Measurements from ENCODE around the gene TSC22D1.
"Not testable (repeated sequence)": the region's sequence is repeated elsewhere in the genome, so short reads cannot be mapped to it uniquely, and the experiment has no call there.

TSC22D1 gene

GRCh38 chr13:44498502-44498901 lies 77.6 kb downstream of the TSC22D1 start:
- no peak for DNase-seq

GRCh38 chr13:44497801-44498200 lies 78.3 kb downstream of the TSC22D1 start:
- no peak for DNase-seq

GRCh38 chr13:44493213-44493812 lies 82.8 kb downstream of the TSC22D1 start:
- no peak for DNase-seq

DNA sequence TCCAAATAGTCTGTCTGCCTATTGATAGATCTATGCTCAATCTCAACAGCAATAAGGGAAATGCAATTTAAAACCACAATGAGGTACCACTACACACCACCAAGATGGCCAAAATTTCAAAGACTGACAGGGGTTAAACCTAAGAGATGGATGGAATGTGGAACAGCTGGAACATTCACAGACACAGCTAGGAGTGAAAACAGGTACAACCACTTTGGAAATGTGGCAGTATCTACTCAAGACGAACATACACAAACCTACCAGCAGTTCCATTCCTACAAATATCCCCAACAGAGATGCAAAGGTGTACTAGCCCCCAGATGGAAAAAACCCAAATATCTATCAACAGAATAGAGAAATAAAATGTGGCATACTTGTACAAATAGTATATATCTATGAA lies 86.4 kb downstream of the TSC22D1 start:
- DNase-seq = no peak

- no peak for DNase-seq
Measured at GRCh38 chr13:44487989-44488388, 88.1 kb downstream of the TSC22D1 start.

GRCh38 chr13:44484562-44485138 lies 91.5 kb downstream of the TSC22D1 start:
- no peak for DNase-seq

- no peak for DNase-seq
Measured at GRCh38 chr13:44474122-44474910, 101.8 kb downstream of the TSC22D1 start.

DNA sequence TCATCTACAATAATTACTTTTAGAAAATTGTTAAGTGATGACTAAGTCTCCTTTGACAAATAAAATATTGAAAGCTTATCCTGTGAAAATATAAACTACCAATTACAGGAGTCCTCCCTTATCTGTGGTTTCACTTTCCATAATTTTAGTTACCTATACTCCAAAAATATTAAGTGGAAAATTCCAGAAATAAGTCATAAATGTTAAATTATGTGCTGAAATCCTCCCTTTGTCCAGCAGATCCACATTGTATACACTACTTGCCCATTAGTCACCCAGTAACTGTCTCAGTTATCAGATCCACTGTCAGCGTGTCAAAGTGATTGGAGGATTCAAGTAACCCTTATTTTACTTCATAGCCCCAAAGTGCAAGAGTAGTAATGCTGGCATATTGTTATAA lies 104.4 kb downstream of the TSC22D1 start:
- no peak for DNase-seq

GRCh38 chr13:44470638-44471562 lies 105.2 kb downstream of the TSC22D1 start:
- no peak for DNase-seq

- no peak for DNase-seq
Measured at GRCh38 chr13:44468874-44469273, 107.3 kb downstream of the TSC22D1 start.

- DNase-seq = no peak
Measured at GRCh38 chr13:44465318-44465717, 110.8 kb downstream of the TSC22D1 start.

DNA sequence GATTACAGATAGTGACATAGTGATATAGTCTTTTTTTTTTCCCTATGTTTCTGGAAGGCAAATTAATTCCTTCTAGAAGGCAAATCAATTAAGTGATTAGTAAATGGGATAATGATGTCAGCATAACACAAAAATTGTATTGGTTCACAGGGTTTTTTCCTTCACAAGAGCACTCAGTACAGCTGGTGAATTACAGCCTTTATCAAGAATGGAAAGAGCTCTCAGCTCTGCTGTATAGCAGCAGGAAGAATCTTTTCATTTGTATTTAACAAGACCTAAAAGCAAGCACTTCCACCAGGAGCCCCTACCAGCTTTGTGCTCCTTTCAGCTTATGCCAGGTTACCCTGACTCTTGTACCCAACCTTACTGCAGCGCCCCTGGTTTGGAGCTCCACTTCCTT lies 111.7 kb downstream of the TSC22D1 start:
- DNase-seq = no peak

DNA sequence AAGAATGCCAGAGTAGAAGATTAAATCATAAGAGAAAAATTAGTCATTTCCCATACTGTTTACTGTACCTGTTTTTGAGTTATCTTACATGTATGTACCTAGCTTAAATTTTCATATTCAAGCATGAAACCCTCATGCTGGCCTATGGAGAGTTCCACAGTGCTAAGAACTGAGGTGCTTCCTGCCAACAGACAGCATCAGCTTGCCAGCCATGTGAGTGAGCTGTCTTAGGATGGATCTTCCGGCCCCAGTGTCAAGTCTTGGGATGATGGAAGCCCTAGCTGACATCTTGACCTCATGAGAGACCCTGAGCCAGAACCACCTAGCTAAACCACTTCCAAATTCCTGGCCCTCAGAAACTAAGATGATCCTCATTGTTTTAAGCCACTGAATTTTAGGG lies 112.4 kb downstream of the TSC22D1 start:
- DNase-seq = no peak

GRCh38 chr13:44459674-44460073 lies 116.5 kb downstream of the TSC22D1 start:
- DNase-seq = no peak

GRCh38 chr13:44458313-44458975 lies 117.7 kb downstream of the TSC22D1 start:
- no peak for DNase-seq

DNA sequence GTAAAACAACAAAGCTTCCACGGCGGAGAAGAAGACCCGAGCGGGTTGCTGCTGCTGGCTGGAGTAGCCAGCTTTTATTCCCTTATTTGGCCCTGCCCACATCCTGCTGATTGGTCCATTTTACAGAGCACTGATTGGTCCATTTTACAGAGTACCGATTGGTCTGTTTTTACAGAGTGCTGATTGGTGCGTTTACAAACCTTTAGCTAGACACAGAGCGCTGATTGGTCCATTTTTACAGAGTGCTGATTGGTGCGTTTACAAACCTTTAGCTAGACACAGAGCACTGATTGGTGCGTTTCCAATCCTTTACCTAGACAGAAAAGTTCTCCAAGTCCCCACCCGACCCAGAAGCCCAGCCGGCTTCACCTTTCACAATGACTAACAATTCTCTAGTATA lies 119.9 kb downstream of the TSC22D1 start:
- not testable (repeated sequence) for DNase-seq

- no peak for DNase-seq
Measured at GRCh38 chr13:44455769-44456168, 120.4 kb downstream of the TSC22D1 start.

GRCh38 chr13:44453881-44454280 lies 122.2 kb downstream of the TSC22D1 start:
- DNase-seq = no peak

GRCh38 chr13:44453069-44453468 lies 123.1 kb downstream of the TSC22D1 start:
- no peak for DNase-seq

- no peak for DNase-seq
Measured at GRCh38 chr13:44452418-44452817, 123.7 kb downstream of the TSC22D1 start.

DNA sequence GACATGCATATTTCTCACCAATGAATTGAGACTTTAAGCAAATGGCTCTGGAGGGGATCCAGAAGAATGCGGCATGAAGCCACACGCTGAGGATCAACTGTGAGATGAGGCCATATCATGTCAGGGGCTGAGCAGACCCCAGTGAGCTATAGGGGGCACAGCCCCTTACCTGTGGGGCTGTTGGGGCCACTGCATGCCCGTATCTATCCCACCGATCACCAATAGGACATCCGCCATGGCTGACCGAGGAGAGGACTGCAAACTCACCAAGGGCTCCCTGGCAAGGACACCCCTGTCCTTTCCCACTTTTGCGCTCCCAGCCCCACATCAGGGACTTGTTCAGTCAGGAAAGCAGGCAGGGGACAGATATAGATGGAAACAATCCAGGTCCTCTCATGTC lies 124.5 kb downstream of the TSC22D1 start:
- no peak for DNase-seq

DNA sequence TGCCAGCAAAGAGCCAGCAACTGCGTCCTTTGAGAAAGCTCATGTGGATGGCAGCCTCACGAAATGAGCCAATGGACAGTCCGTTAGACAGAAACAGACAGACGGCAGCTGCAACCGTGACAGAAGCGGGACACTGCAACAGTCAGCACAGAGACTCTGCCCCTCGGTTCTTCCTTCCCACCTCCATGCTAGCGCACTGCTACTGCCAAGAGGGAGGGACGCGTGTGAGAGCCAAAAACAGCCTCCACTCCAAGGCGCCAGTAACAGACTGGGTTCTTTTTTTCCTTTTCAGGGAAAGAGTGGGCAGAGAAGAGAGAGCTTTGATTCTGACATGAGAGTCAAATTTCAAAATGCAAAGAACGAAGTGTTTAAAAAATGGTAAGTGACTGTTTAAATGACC lies 125.0 kb downstream of the TSC22D1 start:
- no peak for DNase-seq

Data from DMS79 (cell line).